Prostate gland (tissue), 2 donors: Measurements from ENCODE around the gene RETN.
"Not testable (repeated sequence)": the region's sequence is repeated elsewhere in the genome, so short reads cannot be mapped to it uniquely, and the experiment has no call there.

Source experiments
- POLR2A ChIP-seq: fragments of 450-650 bp; IDR thresholded peaks from one replicate; pipeline ENCODE4 v1.6.1; 2016; ENCODE audit warnings: antibody characterized with exemption, mild to moderate bottlenecking
- POLR2AphosphoS5 ChIP-seq: sonication (generic); formaldehyde crosslinking; IDR thresholded peaks from one replicate; pipeline ENCODE4 v1.6.1; 2017; ENCODE audit warnings: antibody characterized with exemption
- TF ChIP-seq, protein P1 (sequence below), 4 experiments: fragments of 200-600 bp in 2 of 4; fragments of 450-650 bp in 2 of 4; sonication (generic) in 2 of 4; IDR thresholded peaks; 1 replicate in 3 of 4; 2 replicates in 1 of 4; pipeline ENCODE4 v1.5.1; 2016 to 2019; ENCODE audit warnings: antibody characterized with exemption in 4 of 4, mild to moderate bottlenecking in 2 of 4, moderate library complexity in 2 of 4

DNA sequence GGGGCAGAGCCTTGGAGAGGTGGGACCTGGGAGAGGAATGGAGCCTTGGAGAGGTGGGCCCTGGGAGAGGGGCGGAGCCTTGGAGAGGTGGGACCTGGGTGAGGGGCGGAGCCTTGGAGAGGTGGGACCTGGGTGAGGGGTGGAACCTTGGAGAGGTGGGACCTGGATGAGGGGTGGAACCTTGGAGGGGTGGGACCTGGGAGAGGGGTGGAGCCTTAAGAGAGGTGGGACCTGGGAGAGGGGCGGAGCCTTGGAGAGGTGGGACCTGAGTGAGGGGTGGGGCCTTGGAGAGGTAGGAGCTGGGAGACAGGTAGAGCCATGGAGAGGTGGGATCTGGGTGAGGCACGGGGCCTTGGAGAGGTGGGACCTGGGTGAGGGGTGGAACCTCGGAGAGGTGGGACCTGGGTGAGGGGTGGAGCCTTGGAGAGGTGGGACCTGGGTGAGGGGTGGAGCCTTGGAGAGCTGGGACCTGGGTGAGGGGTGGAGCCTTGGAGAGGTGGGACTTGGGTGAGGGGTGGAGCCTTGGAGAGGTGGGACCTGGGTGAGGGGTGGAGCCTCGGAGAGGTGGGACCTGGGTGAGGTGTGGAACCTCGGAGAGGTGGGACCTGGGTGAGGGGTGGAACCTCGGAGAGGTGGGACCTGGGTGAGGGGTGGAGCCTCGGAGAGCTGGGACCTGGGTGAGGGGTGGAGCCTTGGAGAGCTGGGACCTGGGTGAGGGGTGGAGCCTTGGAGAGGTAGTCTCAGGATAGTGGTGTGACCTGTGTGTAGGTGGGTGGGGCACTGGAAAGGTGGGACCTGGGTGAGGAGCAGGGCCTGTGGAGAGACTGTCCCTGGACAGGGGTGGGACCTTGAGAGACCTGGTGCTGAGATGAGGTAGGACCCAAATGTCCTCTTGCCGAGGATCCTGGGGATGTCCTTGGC, 25.0 kb upstream of the RETN start:
- TF ChIP-seq POLR2A, POLR2AphosphoS5: not testable (repeated sequence)
- TF ChIP-seq, protein P1, sequence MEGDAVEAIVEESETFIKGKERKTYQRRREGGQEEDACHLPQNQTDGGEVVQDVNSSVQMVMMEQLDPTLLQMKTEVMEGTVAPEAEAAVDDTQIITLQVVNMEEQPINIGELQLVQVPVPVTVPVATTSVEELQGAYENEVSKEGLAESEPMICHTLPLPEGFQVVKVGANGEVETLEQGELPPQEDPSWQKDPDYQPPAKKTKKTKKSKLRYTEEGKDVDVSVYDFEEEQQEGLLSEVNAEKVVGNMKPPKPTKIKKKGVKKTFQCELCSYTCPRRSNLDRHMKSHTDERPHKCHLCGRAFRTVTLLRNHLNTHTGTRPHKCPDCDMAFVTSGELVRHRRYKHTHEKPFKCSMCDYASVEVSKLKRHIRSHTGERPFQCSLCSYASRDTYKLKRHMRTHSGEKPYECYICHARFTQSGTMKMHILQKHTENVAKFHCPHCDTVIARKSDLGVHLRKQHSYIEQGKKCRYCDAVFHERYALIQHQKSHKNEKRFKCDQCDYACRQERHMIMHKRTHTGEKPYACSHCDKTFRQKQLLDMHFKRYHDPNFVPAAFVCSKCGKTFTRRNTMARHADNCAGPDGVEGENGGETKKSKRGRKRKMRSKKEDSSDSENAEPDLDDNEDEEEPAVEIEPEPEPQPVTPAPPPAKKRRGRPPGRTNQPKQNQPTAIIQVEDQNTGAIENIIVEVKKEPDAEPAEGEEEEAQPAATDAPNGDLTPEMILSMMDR (IDR thresholded peaks at IDR 0.05), result not testable (repeated sequence)
